HUES48 (cell line): Measurements from ENCODE around the gene PMP22.
"Not testable (repeated sequence)": the region's sequence is repeated elsewhere in the genome, so short reads cannot be mapped to it uniquely, and the experiment has no call there.

Experiments used
- H3K27ac ChIP-seq: one replicate; pipeline ENCODE4 v1.7.0; 2013; ENCODE audit warnings: low read depth, low read length, inconsistent platforms
- H3K27me3 ChIP-seq: 2 replicates; pipeline ENCODE4 v1.6.1; 2013; ENCODE audit warnings: mild to moderate bottlenecking, low read length; ENCODE audit not compliant: control insufficient read depth, insufficient read depth
- H3K36me3 ChIP-seq: 2 replicates; pipeline ENCODE4 v1.6.1; 2013; ENCODE audit warnings: low read length; ENCODE audit not compliant: control insufficient read depth, insufficient read depth
- H3K4me1 ChIP-seq: 2 replicates; pipeline ENCODE4 v1.6.1; 2013; ENCODE audit warnings: mild to moderate bottlenecking, low read length; ENCODE audit not compliant: control insufficient read depth, insufficient read depth
- H3K4me3 ChIP-seq: 2 replicates; pipeline ENCODE4 v1.5.1; 2013; ENCODE audit warnings: mild to moderate bottlenecking, low read depth, low read length
- H3K9ac ChIP-seq: 2 replicates; pipeline ENCODE4 v1.6.1; 2013; ENCODE audit warnings: mild to moderate bottlenecking, low read depth, low read length, moderate library complexity
- H3K9me3 ChIP-seq: 2 replicates; pipeline ENCODE4 v1.6.1; 2013; ENCODE audit warnings: low read length; ENCODE audit not compliant: control insufficient read depth, insufficient read depth

The PMP22 gene

GRCh38 chr17:15210247-15210646 is 54.9 kb downstream of the PMP22 start:
- Histone ChIP-seq H3K4me3 (no peak overlapping the region), H3K4me1 (no peaks in the 10 kb centered on the region), H3K9me3 (no peaks in the 10 kb centered on the region), H3K36me3 (no peaks in the 10 kb centered on the region), H3K27me3 (no peaks in the 10 kb centered on the region), H3K9ac (no peak overlapping the region), H3K27ac (no peak overlapping the region)

GRCh38 chr17:15203062-15203461 is 62.1 kb downstream of the PMP22 start:
- H3K4me3 ChIP-seq, H3K4me1 ChIP-seq, H3K36me3 ChIP-seq, H3K27me3 ChIP-seq, H3K9ac ChIP-seq, H3K9me3 ChIP-seq, H3K27ac ChIP-seq: not testable (repeated sequence)

GRCh38 chr17:15200574-15200973 is 64.6 kb downstream of the PMP22 start:
- not testable (repeated sequence) for H3K9ac ChIP-seq, H3K9me3 ChIP-seq, H3K36me3 ChIP-seq, H3K4me3 ChIP-seq, H3K27ac ChIP-seq, H3K4me1 ChIP-seq, H3K27me3 ChIP-seq

- H3K9ac ChIP-seq, result no peak overlapping the region
- no peaks in the 10 kb centered on the region for H3K36me3 ChIP-seq
- H3K9me3 ChIP-seq, result peaks cover 5% of the 10 kb centered on the region; the same call in 1 of the 2 replicates
- no peak overlapping the region for H3K4me3 ChIP-seq
- H3K27me3 ChIP-seq, result no peaks in the 10 kb centered on the region
- H3K27ac ChIP-seq, result no peak overlapping the region
- no peaks in the 10 kb centered on the region for H3K4me1 ChIP-seq
Measured at GRCh38 chr17:15197229-15197628, 67.9 kb downstream of the PMP22 start.

GRCh38 chr17:15194859-15195277 is 70.3 kb downstream of the PMP22 start:
- H3K4me3 ChIP-seq, result no peak overlapping the region
- H3K36me3 ChIP-seq, result no peaks in the 10 kb centered on the region
- H3K9ac ChIP-seq, result no peak overlapping the region
- no peaks in the 10 kb centered on the region for H3K27me3 ChIP-seq
- H3K9me3 ChIP-seq, result peaks cover 5% of the 10 kb centered on the region; the same call in 1 of the 2 replicates
- H3K27ac ChIP-seq, result no peak overlapping the region
- H3K4me1 ChIP-seq, result no peaks in the 10 kb centered on the region

- Histone ChIP-seq H3K9me3 (no peaks in the 10 kb centered on the region), H3K36me3 (no peaks in the 10 kb centered on the region), H3K27me3 (no peaks in the 10 kb centered on the region), H3K9ac (no peak overlapping the region), H3K27ac (no peak overlapping the region), H3K4me3 (no peak overlapping the region), H3K4me1 (no peaks in the 10 kb centered on the region)
Measured at GRCh38 chr17:15185625-15185991, 79.5 kb downstream of the PMP22 start.

- no peaks in the 10 kb centered on the region for H3K36me3 ChIP-seq
- peaks cover 5% of the 10 kb centered on the region for H3K4me1 ChIP-seq
- H3K27me3 ChIP-seq, result no peaks in the 10 kb centered on the region
- H3K9ac ChIP-seq, result no peak overlapping the region
- H3K9me3 ChIP-seq, result no peaks in the 10 kb centered on the region
- H3K4me3 ChIP-seq, result no peak overlapping the region
- H3K27ac ChIP-seq, result no peak overlapping the region
Measured at GRCh38 chr17:15184872-15185624, 80.1 kb downstream of the PMP22 start.

- Histone ChIP-seq H3K4me1 (peaks cover 17% of the 10 kb centered on the region), H3K36me3 (no peaks in the 10 kb centered on the region), H3K27ac (no peak overlapping the region), H3K9ac (no peak overlapping the region), H3K9me3 (no peaks in the 10 kb centered on the region), H3K27me3 (no peaks in the 10 kb centered on the region), H3K4me3 (no peak overlapping the region)
Measured at GRCh38 chr17:15181816-15182215, 83.3 kb downstream of the PMP22 start.

GRCh38 chr17:15181333-15181732 is 83.8 kb downstream of the PMP22 start:
- no peaks in the 10 kb centered on the region for H3K9me3 ChIP-seq
- no peak overlapping the region for H3K4me3 ChIP-seq
- no peaks in the 10 kb centered on the region for H3K27me3 ChIP-seq
- no peak overlapping the region for H3K27ac ChIP-seq
- peaks cover 17% of the 10 kb centered on the region for H3K4me1 ChIP-seq
- H3K36me3 ChIP-seq, result no peaks in the 10 kb centered on the region
- no peak overlapping the region for H3K9ac ChIP-seq

- Histone ChIP-seq H3K36me3 (no peaks in the 10 kb centered on the region), H3K4me3 (no peak overlapping the region), H3K27me3 (no peaks in the 10 kb centered on the region), H3K9me3 (no peaks in the 10 kb centered on the region), H3K9ac (peak overlapping the region; percentile 28; the same call in 1 of the 2 replicates), H3K4me1 (peaks cover 17% of the 10 kb centered on the region), H3K27ac (peak overlapping the region; percentile 66)
Measured at GRCh38 chr17:15180121-15180561, 85.0 kb downstream of the PMP22 start.
